Measurements from ENCODE around the gene MLF1.

GRCh38 chr3:158569794-158570193, 1.2 kb upstream of the MLF1 start:
- TF ChIP-seq MXI1 (IDR thresholded peaks at IDR 0.05; ENCODE audit: low read depth, low read length) (no peak), ELF1 (IDR thresholded peaks at IDR 0.05) (no peak), CTCF (IDR thresholded peaks at IDR 0.05) (no peak), NRF1 (IDR thresholded peaks at IDR 0.05; ENCODE audit: low read depth, low read length) (no peak)

Measured in SK-N-SH (cell line).